GM23338 (cell line): Measurements from ENCODE around the gene HAUS5. TPM values are rescaled to one million over a fixed set of nuclear protein-coding genes. Genes with fewer than 3 reads are reported as not detected.

Source experiments
- ATAC-seq: fragments of 200-7000 bp; cut with Tn5 transposase; 3 replicates; pipeline ENCODE4 v1.9.1; 2020
- DNase-seq: peaks from one replicate; pipeline ENCODE4 v3.0.0-alpha.2; 2015; ENCODE audit warnings: low spot score
- H2AFZ ChIP-seq: fragments of 200-600 bp; sonication (generic); 2 replicates; pipeline ENCODE4 v1.8.0; 2016; ENCODE audit warnings: antibody characterized with exemption, mild to moderate bottlenecking, moderate library complexity
- H3F3A ChIP-seq: fragments of 200-600 bp; sonication (generic); replicated peaks from 2 replicates; pipeline ENCODE4 v1.8.0; 2017; ENCODE audit warnings: antibody characterized with exemption, mixed run types, low read depth
- H3K27ac ChIP-seq: fragments of 200-600 bp; sonication (generic); 2 replicates; pipeline ENCODE4 v1.6.1; 2016; ENCODE audit warnings: low read depth
- H3K27me3 ChIP-seq: fragments of 200-600 bp; sonication (generic); 2 replicates; pipeline ENCODE4 v1.8.0; 2016; ENCODE audit warnings: mild to moderate bottlenecking, mixed run types, moderate library complexity; ENCODE audit not compliant: insufficient read depth
- H3K36me3 ChIP-seq: fragments of 200-600 bp; sonication (generic); 2 replicates; pipeline ENCODE4 v1.8.0; 2016; ENCODE audit warnings: mild to moderate bottlenecking; ENCODE audit not compliant: insufficient read depth
- H3K4me1 ChIP-seq: fragments of 200-600 bp; sonication (generic); 2 replicates; pipeline ENCODE4 v1.8.0; 2016; ENCODE audit warnings: mild to moderate bottlenecking, moderate library complexity; ENCODE audit not compliant: insufficient read depth
- H3K4me2 ChIP-seq: fragments of 200-600 bp; sonication (generic); 2 replicates; pipeline ENCODE4 v1.7.1; 2017; ENCODE audit warnings: mixed run types
- H3K4me3 ChIP-seq: fragments of 200-600 bp; sonication (generic); 2 replicates; pipeline ENCODE4 v1.6.1; 2016; ENCODE audit warnings: mixed run types
- H3K79me2 ChIP-seq: fragments of 200-600 bp; sonication (generic); replicated peaks from 2 replicates; pipeline ENCODE4 v1.8.0; 2017; ENCODE audit warnings: mild to moderate bottlenecking; ENCODE audit not compliant: insufficient read depth
- H3K9me2 ChIP-seq: fragments of 200-600 bp; sonication (generic); 2 replicates; pipeline ENCODE4 v1.8.0; 2017; ENCODE audit not compliant: insufficient read depth
- H4K20me1 ChIP-seq: fragments of 200-600 bp; sonication (generic); replicated peaks from 2 replicates; pipeline ENCODE4 v1.8.0; 2017; ENCODE audit warnings: mild to moderate bottlenecking; ENCODE audit not compliant: insufficient read depth
- H3K27ac Mint-ChIP-seq: 2 replicates; pipeline ENCODE4 v1.8.0; 2020; ENCODE audit warnings: inconsistent platforms, mild to moderate bottlenecking, moderate library complexity, mixed read lengths
- H3K27me3 Mint-ChIP-seq: 3 replicates; pipeline ENCODE4 v1.8.0; 2022; ENCODE audit warnings: low read depth, mild to moderate bottlenecking, moderate library complexity, mixed read lengths, inconsistent platforms; ENCODE audit not compliant: insufficient read depth, poor library complexity
- H3K36me3 Mint-ChIP-seq: 3 replicates; pipeline ENCODE4 v1.8.0; 2021; ENCODE audit warnings: low read depth, mild to moderate bottlenecking, inconsistent platforms, moderate library complexity, mixed read lengths
- H3K4me1 Mint-ChIP-seq: 3 replicates; pipeline ENCODE4 v1.8.0; 2020; ENCODE audit warnings: mild to moderate bottlenecking, inconsistent platforms, mixed read lengths
- H3K4me3 Mint-ChIP-seq: 3 replicates; pipeline ENCODE4 v1.8.0; 2021; ENCODE audit warnings: moderate library complexity, mild to moderate bottlenecking, inconsistent platforms, mixed read lengths
- H3K9me3 Mint-ChIP-seq: 3 replicates; pipeline ENCODE4 v1.8.0; 2020; ENCODE audit warnings: moderate library complexity, mild to moderate bottlenecking, inconsistent platforms, mixed read lengths
- CTCF ChIP-seq, 2 experiments: fragments of 200-600 bp in 1 of 2; sonication (generic) in 1 of 2; conservative IDR thresholded peaks; 2 replicates each; pipeline versions ENCODE4 v1.5.1 to v1.6.1; 2016 to 2017; ENCODE audit warnings: antibody characterized with exemption in 2 of 2, low read depth in 2 of 2, mild to moderate bottlenecking in 2 of 2, moderate library complexity in 1 of 2
- EZH2phosphoT487 ChIP-seq: fragments of 200-600 bp; sonication (generic); IDR thresholded peaks from one replicate; pipeline ENCODE4 v1.8.1; 2018; ENCODE audit warnings: antibody characterized with exemption; ENCODE audit not compliant: unreplicated experiment
- POLR2AphosphoS5 ChIP-seq: IDR thresholded peaks from 2 replicates; pipeline ENCODE4 v1.6.1; 2016; ENCODE audit warnings: antibody characterized with exemption, low read depth
- REST ChIP-seq: IDR thresholded peaks from one replicate; pipeline ENCODE4 v1.6.1; 2018; ENCODE audit warnings: antibody characterized with exemption; ENCODE audit not compliant: unreplicated experiment
- STAT1 ChIP-seq: IDR thresholded peaks from one replicate; pipeline ENCODE4 v1.6.1; 2016; ENCODE audit warnings: antibody characterized with exemption; ENCODE audit not compliant: unreplicated experiment
- ZNF114 ChIP-seq: fragments of 250-450 bp; sonication (Bioruptor Pico); IDR thresholded peaks from 2 replicates; pipeline ENCODE4 v1.5.0; 2020; ENCODE audit warnings: mild to moderate bottlenecking, moderate library complexity
- ZNF331 ChIP-seq: fragments of 250-450 bp; sonication (Bioruptor Pico); IDR thresholded peaks from 2 replicates; pipeline ENCODE4 v1.5.0; 2020; ENCODE audit warnings: low read depth, mild to moderate bottlenecking, moderate library complexity
- polyA plus RNA-seq: library from polyadenylated mRNA; unstranded; fragments of >200 nt; fragmentation: Nextera tagmentation; extraction: Ambion mirVana; gene quantifications from 2 replicates; pipeline ENCODE4 v1.2.1, GENCODE V29; 2016
- total RNA-seq: library from RNA; depleted of rRNA; stranded (reverse); fragments of >200 nt; shearing (Covaris generic); gene quantifications from 2 replicates; pipeline ENCODE4 v1.2.3, GENCODE V29; 2014
- TF ChIP-seq, protein P1 (sequence below): fragments of 250-450 bp; sonication (Bioruptor Pico); IDR thresholded peaks from 2 replicates; pipeline ENCODE4 v1.5.0; 2020; ENCODE audit warnings: mild to moderate bottlenecking, moderate library complexity

The HAUS5 gene
- total and polyA plus RNA-seq, 2 experiments from 2014 or later, result 21.9 to 23.2 TPM

DNA sequence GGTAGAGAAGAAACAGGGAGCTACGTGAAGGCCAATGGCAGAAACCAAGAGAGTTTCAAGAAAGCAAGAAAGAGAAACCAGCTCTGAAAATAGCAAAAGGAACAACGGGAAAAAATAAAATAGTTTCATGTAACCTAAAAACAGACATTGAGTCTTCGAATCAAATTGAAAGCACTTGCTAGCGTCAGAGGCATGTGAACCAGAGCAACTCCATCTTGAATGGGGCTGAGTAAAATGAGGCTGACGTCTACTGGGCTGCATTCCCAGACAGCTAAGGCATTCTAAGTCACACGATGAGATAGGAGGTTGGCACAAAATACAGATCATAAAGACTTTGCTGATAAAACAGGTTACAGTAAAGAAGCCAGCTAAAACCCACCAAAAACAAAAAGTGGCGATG, 33.8 kb upstream of the HAUS5 start:
- TF ChIP-seq ZNF331 (CRISPR knock-in tag) (no peak), POLR2AphosphoS5 (no peak), STAT1 (no peak), EZH2phosphoT487 (no peak), ZNF114 (CRISPR knock-in tag) (no peak), CTCF (conservative IDR thresholded peaks at IDR 0.05; ENCODE audit: low read depth in 2 of 2) (no peak), REST (no peak)
- TF ChIP-seq, protein P1, sequence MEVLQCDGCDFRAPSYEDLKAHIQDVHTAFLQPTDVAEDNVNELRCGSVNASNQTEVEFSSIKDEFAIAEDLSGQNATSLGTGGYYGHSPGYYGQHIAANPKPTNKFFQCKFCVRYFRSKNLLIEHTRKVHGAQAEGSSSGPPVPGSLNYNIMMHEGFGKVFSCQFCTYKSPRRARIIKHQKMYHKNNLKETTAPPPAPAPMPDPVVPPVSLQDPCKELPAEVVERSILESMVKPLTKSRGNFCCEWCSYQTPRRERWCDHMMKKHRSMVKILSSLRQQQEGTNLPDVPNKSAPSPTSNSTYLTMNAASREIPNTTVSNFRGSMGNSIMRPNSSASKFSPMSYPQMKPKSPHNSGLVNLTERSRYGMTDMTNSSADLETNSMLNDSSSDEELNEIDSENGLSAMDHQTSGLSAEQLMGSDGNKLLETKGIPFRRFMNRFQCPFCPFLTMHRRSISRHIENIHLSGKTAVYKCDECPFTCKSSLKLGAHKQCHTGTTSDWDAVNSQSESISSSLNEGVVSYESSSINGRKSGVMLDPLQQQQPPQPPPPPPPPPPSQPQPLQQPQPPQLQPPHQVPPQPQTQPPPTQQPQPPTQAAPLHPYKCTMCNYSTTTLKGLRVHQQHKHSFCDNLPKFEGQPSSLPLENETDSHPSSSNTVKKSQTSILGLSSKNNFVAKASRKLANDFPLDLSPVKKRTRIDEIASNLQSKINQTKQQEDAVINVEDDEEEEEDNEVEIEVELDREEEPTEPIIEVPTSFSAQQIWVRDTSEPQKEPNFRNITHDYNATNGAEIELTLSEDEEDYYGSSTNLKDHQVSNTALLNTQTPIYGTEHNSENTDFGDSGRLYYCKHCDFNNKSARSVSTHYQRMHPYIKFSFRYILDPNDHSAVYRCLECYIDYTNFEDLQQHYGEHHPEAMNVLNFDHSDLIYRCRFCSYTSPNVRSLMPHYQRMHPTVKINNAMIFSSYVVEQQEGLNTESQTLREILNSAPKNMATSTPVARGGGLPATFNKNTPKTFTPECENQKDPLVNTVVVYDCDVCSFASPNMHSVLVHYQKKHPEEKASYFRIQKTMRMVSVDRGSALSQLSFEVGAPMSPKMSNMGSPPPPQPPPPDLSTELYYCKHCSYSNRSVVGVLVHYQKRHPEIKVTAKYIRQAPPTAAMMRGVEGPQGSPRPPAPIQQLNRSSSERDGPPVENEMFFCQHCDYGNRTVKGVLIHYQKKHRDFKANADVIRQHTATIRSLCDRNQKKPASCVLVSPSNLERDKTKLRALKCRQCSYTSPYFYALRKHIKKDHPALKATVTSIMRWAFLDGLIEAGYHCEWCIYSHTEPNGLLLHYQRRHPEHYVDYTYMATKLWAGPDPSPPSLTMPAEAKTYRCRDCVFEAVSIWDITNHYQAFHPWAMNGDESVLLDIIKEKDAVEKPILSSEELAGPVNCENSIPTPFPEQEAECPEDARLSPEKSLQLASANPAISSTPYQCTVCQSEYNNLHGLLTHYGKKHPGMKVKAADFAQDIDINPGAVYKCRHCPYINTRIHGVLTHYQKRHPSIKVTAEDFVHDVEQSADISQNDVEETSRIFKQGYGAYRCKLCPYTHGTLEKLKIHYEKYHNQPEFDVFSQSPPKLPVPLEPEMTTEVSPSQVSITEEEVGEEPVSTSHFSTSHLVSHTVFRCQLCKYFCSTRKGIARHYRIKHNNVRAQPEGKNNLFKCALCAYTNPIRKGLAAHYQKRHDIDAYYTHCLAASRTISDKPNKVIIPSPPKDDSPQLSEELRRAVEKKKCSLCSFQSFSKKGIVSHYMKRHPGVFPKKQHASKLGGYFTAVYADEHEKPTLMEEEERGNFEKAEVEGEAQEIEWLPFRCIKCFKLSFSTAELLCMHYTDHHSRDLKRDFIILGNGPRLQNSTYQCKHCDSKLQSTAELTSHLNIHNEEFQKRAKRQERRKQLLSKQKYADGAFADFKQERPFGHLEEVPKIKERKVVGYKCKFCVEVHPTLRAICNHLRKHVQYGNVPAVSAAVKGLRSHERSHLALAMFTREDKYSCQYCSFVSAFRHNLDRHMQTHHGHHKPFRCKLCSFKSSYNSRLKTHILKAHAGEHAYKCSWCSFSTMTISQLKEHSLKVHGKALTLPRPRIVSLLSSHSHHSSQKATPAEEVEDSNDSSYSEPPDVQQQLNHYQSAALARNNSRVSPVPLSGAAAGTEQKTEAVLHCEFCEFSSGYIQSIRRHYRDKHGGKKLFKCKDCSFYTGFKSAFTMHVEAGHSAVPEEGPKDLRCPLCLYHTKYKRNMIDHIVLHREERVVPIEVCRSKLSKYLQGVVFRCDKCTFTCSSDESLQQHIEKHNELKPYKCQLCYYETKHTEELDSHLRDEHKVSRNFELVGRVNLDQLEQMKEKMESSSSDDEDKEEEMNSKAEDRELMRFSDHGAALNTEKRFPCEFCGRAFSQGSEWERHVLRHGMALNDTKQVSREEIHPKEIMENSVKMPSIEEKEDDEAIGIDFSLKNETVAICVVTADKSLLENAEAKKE (CRISPR knock-in tag), result no peak
- peaks cover 8% of the 10 kb centered on the region for H3K27me3 Mint-ChIP-seq
- Histone ChIP-seq H3K27me3 (no peaks in the 10 kb centered on the region), H3K9me2 (no peaks in the 10 kb centered on the region), H3K4me2 (no peak overlapping the region), H2AFZ (no peak overlapping the region), H3K79me2 (no peaks in the 10 kb centered on the region), H3K4me3 (no peak overlapping the region), H3K27ac (no peak overlapping the region), H3F3A (no peaks in the 10 kb centered on the region), H3K36me3 (peaks cover 5% of the 10 kb centered on the region; the same call in 1 of the 2 replicates), H4K20me1 (no peaks in the 10 kb centered on the region), H3K4me1 (no peaks in the 10 kb centered on the region)
- no peak for DNase-seq
- H3K4me3 Mint-ChIP-seq, result no peak overlapping the region
- H3K4me1 Mint-ChIP-seq, result no peaks in the 10 kb centered on the region
- H3K9me3 Mint-ChIP-seq, result peaks cover 50% of the 10 kb centered on the region
- peaks cover 26% of the 10 kb centered on the region for H3K36me3 Mint-ChIP-seq
- H3K27ac Mint-ChIP-seq, result no peak overlapping the region
- no peak for ATAC-seq
